H9 (cell line): ENCODE results near the gene ADAMTSL3. TPM values are rescaled to one million over a fixed set of nuclear protein-coding genes. Genes with fewer than 3 reads are reported as not detected.

Experiments used
- DNase-seq: peaks from one replicate; pipeline ENCODE4 v3.0.0-alpha.2; 2017
- H2AFZ ChIP-seq: one replicate; pipeline ENCODE4 v1.6.1; 2013; ENCODE audit warnings: mild to moderate bottlenecking, low read length, control low read depth, moderate library complexity
- H2AK5ac ChIP-seq: 2 replicates; pipeline ENCODE4 v1.6.1; 2013; ENCODE audit warnings: low read length, control low read depth, mixed read lengths; ENCODE audit not compliant: insufficient read length
- H2BK120ac ChIP-seq: one replicate; pipeline ENCODE4 v1.6.1; 2013; ENCODE audit warnings: low read depth, mild to moderate bottlenecking, low read length, control low read depth, inconsistent platforms; ENCODE audit not compliant: poor library complexity, severe bottlenecking
- H2BK12ac ChIP-seq: 2 replicates; pipeline ENCODE4 v1.6.1; 2013; ENCODE audit warnings: low read length, control low read depth, mixed read lengths, low read depth; ENCODE audit not compliant: insufficient read length
- H2BK15ac ChIP-seq: 2 replicates; pipeline ENCODE4 v1.6.1; 2013; ENCODE audit warnings: low read depth, low read length, control low read depth
- H2BK20ac ChIP-seq: one replicate; pipeline ENCODE4 v1.6.1; 2013; ENCODE audit warnings: low read depth, mild to moderate bottlenecking, low read length, control low read depth, inconsistent platforms; ENCODE audit not compliant: poor library complexity, severe bottlenecking
- H2BK5ac ChIP-seq: 2 replicates; pipeline ENCODE4 v1.6.1; 2013; ENCODE audit warnings: low read length, control low read depth, mixed read lengths; ENCODE audit not compliant: insufficient read length
- H3K14ac ChIP-seq: 2 replicates; pipeline ENCODE4 v1.6.1; 2013; ENCODE audit warnings: low read length, control low read depth; ENCODE audit not compliant: insufficient read depth
- H3K18ac ChIP-seq: 2 replicates; pipeline ENCODE4 v1.6.1; 2013; ENCODE audit warnings: low read depth, mild to moderate bottlenecking, mixed read lengths, low read length, control low read depth; ENCODE audit not compliant: insufficient read length
- H3K23ac ChIP-seq: 2 replicates; pipeline ENCODE4 v1.6.1; 2013; ENCODE audit warnings: low read length, control low read depth, mixed read lengths, low read depth; ENCODE audit not compliant: insufficient read length
- H3K23me2 ChIP-seq: 2 replicates; pipeline ENCODE4 v1.6.1; 2013; ENCODE audit warnings: low read depth, mild to moderate bottlenecking, mixed read lengths, low read length, control low read depth; ENCODE audit not compliant: insufficient read length, poor library complexity, severe bottlenecking
- H3K27ac ChIP-seq: 2 replicates; pipeline ENCODE4 v1.5.1; 2013; ENCODE audit warnings: low read length, control low read depth, mixed read lengths, low read depth; ENCODE audit not compliant: insufficient read length
- H3K27me3 ChIP-seq: 2 replicates; pipeline ENCODE4 v1.6.1; 2013; ENCODE audit warnings: low read length, control low read depth, inconsistent platforms; ENCODE audit not compliant: insufficient read depth
- H3K4ac ChIP-seq: 2 replicates; pipeline ENCODE4 v1.6.1; 2013; ENCODE audit warnings: low read depth, mild to moderate bottlenecking, control low read depth, inconsistent platforms, low read length, moderate library complexity
- H3K4me1 ChIP-seq: 2 replicates; pipeline ENCODE4 v1.6.1; 2013; ENCODE audit warnings: low read length, control low read depth, inconsistent platforms; ENCODE audit not compliant: insufficient read depth
- H3K4me2 ChIP-seq: 2 replicates; pipeline ENCODE4 v1.6.1; 2013; ENCODE audit warnings: low read length, control low read depth, mixed read lengths; ENCODE audit not compliant: insufficient read length, insufficient read depth
- H3K56ac ChIP-seq: 2 replicates; pipeline ENCODE4 v1.6.1; 2013; ENCODE audit warnings: low read depth, mild to moderate bottlenecking, mixed read lengths, low read length, control low read depth; ENCODE audit not compliant: insufficient read length
- H3K79me1 ChIP-seq: 2 replicates; pipeline ENCODE4 v1.6.1; 2013; ENCODE audit warnings: low read depth, mild to moderate bottlenecking, moderate library complexity, low read length, control low read depth, inconsistent platforms; ENCODE audit not compliant: insufficient read depth, poor library complexity, severe bottlenecking
- H3K79me2 ChIP-seq: 2 replicates; pipeline ENCODE4 v1.6.1; 2013; ENCODE audit warnings: low read length, control low read depth, inconsistent platforms; ENCODE audit not compliant: insufficient read depth
- H3K9ac ChIP-seq: 2 replicates; pipeline ENCODE4 v1.6.1; 2013; ENCODE audit warnings: low read length, control low read depth, mixed read lengths; ENCODE audit not compliant: insufficient read length; ENCODE audit errors: extremely low read depth
- H3K9me3 ChIP-seq: one replicate; pipeline ENCODE4 v1.6.1; 2013; ENCODE audit warnings: low read depth, low read length, inconsistent platforms; ENCODE audit not compliant: control insufficient read depth
- H3T11ph ChIP-seq: one replicate; pipeline ENCODE4 v1.6.1; 2013; ENCODE audit warnings: mild to moderate bottlenecking, low read length, control low read depth, inconsistent platforms
- H4K20me1 ChIP-seq: one replicate; pipeline ENCODE4 v1.6.1; 2013; ENCODE audit not compliant: control insufficient read depth, insufficient read length, insufficient read depth
- H4K5ac ChIP-seq: 2 replicates; pipeline ENCODE4 v1.6.1; 2013; ENCODE audit warnings: low read depth, mild to moderate bottlenecking, mixed read lengths, low read length, control low read depth; ENCODE audit not compliant: insufficient read length
- H4K8ac ChIP-seq: replicated peaks from 2 replicates; pipeline ENCODE4 v1.6.1; 2013; ENCODE audit warnings: low read length, control low read depth, mixed read lengths, low read depth; ENCODE audit not compliant: insufficient read length
- H4K91ac ChIP-seq: 2 replicates; pipeline ENCODE4 v1.6.1; 2013; ENCODE audit warnings: low read depth, mild to moderate bottlenecking, moderate library complexity, mixed read lengths, low read length, control low read depth; ENCODE audit not compliant: insufficient read length
- H3K27ac Mint-ChIP-seq, 3 experiments: 2 replicates in 2 of 3; 3 replicates in 1 of 3; pipeline ENCODE4 v1.8.0; 2020 to 2021; ENCODE audit warnings: mixed read lengths in 3 of 3, mild to moderate bottlenecking in 1 of 3, moderate library complexity in 1 of 3
- H3K27me3 Mint-ChIP-seq: 2 replicates; pipeline ENCODE4 v1.8.0; 2021; ENCODE audit warnings: low read depth, mild to moderate bottlenecking, moderate library complexity, mixed read lengths
- H3K36me3 Mint-ChIP-seq, 3 experiments: 2 replicates in 2 of 3; 3 replicates in 1 of 3; pipeline ENCODE4 v1.8.0; 2020 to 2021; ENCODE audit warnings: low read depth in 3 of 3, mixed read lengths in 3 of 3; ENCODE audit not compliant: insufficient read depth in 1 of 3
- H3K4me1 Mint-ChIP-seq, 2 experiments: 2 replicates each; pipeline ENCODE4 v1.8.0; 2020; ENCODE audit warnings: mixed read lengths in 2 of 2
- H3K4me3 Mint-ChIP-seq, 2 experiments: 2 replicates in 1 of 2; 3 replicates in 1 of 2; pipeline ENCODE4 v1.8.0; 2020 to 2021; ENCODE audit warnings: mild to moderate bottlenecking in 2 of 2, mixed read lengths in 2 of 2, moderate library complexity in 1 of 2
- H3K9me3 Mint-ChIP-seq, 2 experiments: 2 replicates in 1 of 2; 3 replicates in 1 of 2; pipeline ENCODE4 v1.8.0; 2020; ENCODE audit warnings: mild to moderate bottlenecking in 2 of 2, mixed read lengths in 2 of 2, moderate library complexity in 1 of 2
- total RNA-seq: library from RNA; stranded (reverse); gene quantifications from 2 replicates; pipeline ENCODE4 v1.2.1, GENCODE V29; 2021
- TF ChIP-seq, protein P1 (sequence below): fragments of 200-600 bp; sonication (generic); conservative IDR thresholded peaks from 3 replicates; pipeline ENCODE4 v1.8.0; 2021; ENCODE audit warnings: antibody characterized with exemption, mild to moderate bottlenecking

The ADAMTSL3 gene
- total RNA-seq, 1 experiment from 2014 or later = 0.39 TPM

DNA sequence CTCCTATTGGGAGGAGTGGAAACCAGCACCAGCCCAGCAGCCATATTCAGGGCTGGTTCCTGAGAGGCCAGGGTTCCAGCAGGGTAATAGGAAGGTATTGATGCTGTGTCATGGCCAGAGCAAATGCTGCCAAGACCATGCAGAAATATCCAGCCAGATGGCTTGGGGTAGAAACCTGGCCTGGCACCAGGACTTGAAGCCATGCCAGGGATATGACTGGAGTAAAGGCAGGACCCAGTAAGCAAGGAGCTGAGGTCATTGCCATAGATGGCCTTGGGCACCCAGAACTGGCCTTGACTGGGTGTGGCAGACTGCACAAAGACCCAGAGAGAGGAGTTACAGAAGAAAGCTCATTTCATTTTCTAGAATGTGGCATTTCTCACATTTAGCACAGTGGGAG lies 324.1 kb downstream of the ADAMTSL3 start:
- H4K5ac ChIP-seq = no peak overlapping the region
- Mint-ChIP-seq H3K27me3 (peaks cover 4% of the 10 kb centered on the region), H3K27ac (no peak overlapping the region), H3K4me1 (no peaks in the 10 kb centered on the region), H3K9me3 (peaks cover 30 to 35% of the 10 kb centered on the region in 2 experiments), H3K36me3 (peaks cover 9 to 25% (median 14%) of the 10 kb centered on the region in 3 experiments), H3K4me3 (no peak overlapping the region)
- no peak overlapping the region for H3T11ph ChIP-seq
- H3K27me3 ChIP-seq = no peaks in the 10 kb centered on the region
- no peak overlapping the region for H2BK15ac ChIP-seq
- H3K79me1 ChIP-seq = no peaks in the 10 kb centered on the region
- H3K14ac ChIP-seq = no peak overlapping the region
- H3K4me2 ChIP-seq = no peak overlapping the region
- H3K4me1 ChIP-seq = no peaks in the 10 kb centered on the region; the same call in 1 of the 2 replicates
- DNase-seq = no peak
- H3K56ac ChIP-seq = no peak overlapping the region
- H4K20me1 ChIP-seq = no peaks in the 10 kb centered on the region
- no peak overlapping the region for H4K8ac ChIP-seq
- no peak overlapping the region for H3K27ac ChIP-seq
- H3K79me2 ChIP-seq = no peaks in the 10 kb centered on the region
- H3K9ac ChIP-seq = no peak overlapping the region
- H2AK5ac ChIP-seq = no peak overlapping the region
- H2BK120ac ChIP-seq = no peak overlapping the region
- no peak overlapping the region for H2BK12ac ChIP-seq
- no peaks in the 10 kb centered on the region for H3K23me2 ChIP-seq
- H4K91ac ChIP-seq = no peak overlapping the region
- no peak overlapping the region for H3K4ac ChIP-seq
- TF ChIP-seq, protein P1, sequence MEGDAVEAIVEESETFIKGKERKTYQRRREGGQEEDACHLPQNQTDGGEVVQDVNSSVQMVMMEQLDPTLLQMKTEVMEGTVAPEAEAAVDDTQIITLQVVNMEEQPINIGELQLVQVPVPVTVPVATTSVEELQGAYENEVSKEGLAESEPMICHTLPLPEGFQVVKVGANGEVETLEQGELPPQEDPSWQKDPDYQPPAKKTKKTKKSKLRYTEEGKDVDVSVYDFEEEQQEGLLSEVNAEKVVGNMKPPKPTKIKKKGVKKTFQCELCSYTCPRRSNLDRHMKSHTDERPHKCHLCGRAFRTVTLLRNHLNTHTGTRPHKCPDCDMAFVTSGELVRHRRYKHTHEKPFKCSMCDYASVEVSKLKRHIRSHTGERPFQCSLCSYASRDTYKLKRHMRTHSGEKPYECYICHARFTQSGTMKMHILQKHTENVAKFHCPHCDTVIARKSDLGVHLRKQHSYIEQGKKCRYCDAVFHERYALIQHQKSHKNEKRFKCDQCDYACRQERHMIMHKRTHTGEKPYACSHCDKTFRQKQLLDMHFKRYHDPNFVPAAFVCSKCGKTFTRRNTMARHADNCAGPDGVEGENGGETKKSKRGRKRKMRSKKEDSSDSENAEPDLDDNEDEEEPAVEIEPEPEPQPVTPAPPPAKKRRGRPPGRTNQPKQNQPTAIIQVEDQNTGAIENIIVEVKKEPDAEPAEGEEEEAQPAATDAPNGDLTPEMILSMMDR = no peak
- peaks cover 13% of the 10 kb centered on the region for H3K9me3 ChIP-seq
- H3K23ac ChIP-seq = no peak overlapping the region
- H2BK5ac ChIP-seq = no peak overlapping the region
- H2AFZ ChIP-seq = no peak overlapping the region
- no peak overlapping the region for H2BK20ac ChIP-seq
- H3K18ac ChIP-seq = no peak overlapping the region
